NB4 (cell line): ENCODE data around the gene PLEKHH2.

Experiments used
- DNase-seq: peaks from one replicate; pipeline ENCODE4 v3.0.0; 2010; ENCODE audit warnings: low read depth
- H3K4me3 ChIP-seq: one replicate; pipeline ENCODE4 v1.5.1; 2011; ENCODE audit warnings: mild to moderate bottlenecking, low read depth, low read length, moderate library complexity
- CTCF ChIP-seq: IDR thresholded peaks from one replicate; pipeline ENCODE4 v1.5.1; 2012; ENCODE audit warnings: low read depth, low read length
- MAX ChIP-seq: IDR thresholded peaks from 2 replicates; pipeline ENCODE4 v1.6.1; 2011; ENCODE audit warnings: low read depth, low read length
- MYC ChIP-seq: IDR thresholded peaks from 2 replicates; pipeline ENCODE4 v1.6.1; 2011; ENCODE audit warnings: low read depth, low read length
- POLR2A ChIP-seq: IDR thresholded peaks from 2 replicates; pipeline ENCODE4 v1.6.1; 2011; ENCODE audit warnings: mild to moderate bottlenecking; ENCODE audit not compliant: insufficient read length; ENCODE audit errors: extremely low read depth

The PLEKHH2 gene

GRCh38 chr2:43737855-43738254 is 100.8 kb downstream of the PLEKHH2 start:
- TF ChIP-seq CTCF (no peak), MYC (no peak), MAX (no peak), POLR2A (no peak)
- H3K4me3 ChIP-seq: no peak overlapping the region
- DNase-seq: no peak

DNA sequence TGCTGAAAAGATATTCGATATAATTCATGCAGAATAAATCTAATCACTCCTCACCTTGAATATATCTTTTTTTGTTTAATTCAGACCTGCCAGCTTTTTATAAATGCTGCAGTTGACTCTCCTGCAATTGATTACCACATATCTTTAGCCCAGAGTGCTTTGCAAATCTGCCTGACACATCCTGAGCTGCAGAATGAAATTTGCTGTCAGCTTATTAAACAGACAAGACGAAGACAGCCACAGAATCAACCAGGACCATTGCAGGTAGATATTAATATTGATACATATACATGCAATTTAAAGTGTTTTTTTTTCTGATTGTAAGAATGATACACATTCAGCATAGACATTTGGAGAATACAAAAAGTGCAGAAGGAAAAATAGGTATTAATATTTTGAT is 101.2 kb downstream of the PLEKHH2 start:
- H3K4me3 ChIP-seq: no peak overlapping the region
- no peak for TF ChIP-seq MYC
- no peak for TF ChIP-seq MAX
- no peak for TF ChIP-seq CTCF
- TF ChIP-seq POLR2A: no peak
- DNase-seq: no peak

DNA sequence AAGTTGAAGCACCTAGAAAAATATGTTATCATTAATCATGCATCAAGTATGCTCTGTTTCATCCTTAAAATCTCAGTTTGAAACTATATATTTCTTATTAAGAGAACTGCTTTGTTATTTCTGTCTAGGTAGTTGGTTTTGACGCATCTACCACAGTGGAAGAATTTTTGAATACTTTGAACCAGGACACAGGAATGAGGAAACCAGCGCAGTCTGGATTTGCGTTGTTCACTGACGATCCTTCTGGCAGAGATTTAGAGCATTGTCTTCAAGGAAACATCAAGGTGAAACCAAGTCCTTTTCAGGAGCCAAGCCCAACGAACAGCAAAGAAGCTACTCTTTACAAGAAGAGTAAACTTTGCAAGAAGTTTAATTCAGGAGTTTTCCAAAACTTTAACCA is 106.6 kb downstream of the PLEKHH2 start:
- TF ChIP-seq POLR2A (no peak), CTCF (no peak), MYC (no peak), MAX (no peak)
- H3K4me3 ChIP-seq: no peak overlapping the region
- no peak for DNase-seq

DNA sequence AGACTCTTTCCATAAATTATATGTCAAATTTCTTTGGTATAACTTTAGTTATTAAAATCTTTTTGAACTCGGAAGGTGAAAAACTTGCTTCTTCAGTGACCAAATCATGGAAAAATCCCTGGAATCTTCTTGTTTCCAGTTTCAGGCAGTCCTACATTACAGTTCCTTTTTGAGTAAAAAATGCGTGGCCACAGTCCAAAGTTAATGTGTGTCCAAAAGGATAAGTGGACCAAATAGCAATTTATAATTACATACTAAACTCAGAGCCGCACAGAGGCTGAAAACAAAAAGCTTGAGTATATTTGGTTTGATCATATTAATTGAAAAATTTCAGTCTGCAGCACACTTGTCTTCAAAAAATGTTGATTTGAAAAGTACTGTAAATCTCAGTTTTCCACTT is 108.4 kb downstream of the PLEKHH2 start:
- no peak for DNase-seq
- H3K4me3 ChIP-seq: no peak overlapping the region
- TF ChIP-seq CTCF: no peak
- TF ChIP-seq MYC: no peak
- TF ChIP-seq POLR2A: no peak

- no peak for DNase-seq
- no peak overlapping the region for H3K4me3 ChIP-seq
- TF ChIP-seq POLR2A (no peak), MAX (no peak), MYC (no peak), CTCF (no peak)
Observed at GRCh38 chr2:43748333-43748732, 111.3 kb downstream of the PLEKHH2 start.

DNA sequence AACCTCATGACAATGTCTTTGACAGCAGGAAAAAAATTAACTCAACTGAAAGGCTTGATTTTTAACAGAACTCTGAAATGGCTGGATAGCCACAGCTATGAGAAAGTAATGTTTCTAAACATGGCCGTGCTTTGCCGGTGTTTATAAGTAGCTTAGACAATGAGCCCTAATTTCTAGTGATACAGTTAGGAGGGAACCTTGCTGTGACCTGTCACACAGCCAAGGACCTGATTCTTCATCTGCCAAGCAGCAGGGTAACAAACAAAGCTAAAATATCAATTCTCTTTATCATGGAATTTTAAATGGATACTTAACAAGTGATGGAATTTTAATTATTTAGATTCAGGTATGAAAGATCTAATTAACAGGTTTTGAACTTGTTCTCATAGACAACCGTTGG is 112.5 kb downstream of the PLEKHH2 start:
- H3K4me3 ChIP-seq: no peak overlapping the region
- DNase-seq: no peak
- no peak for TF ChIP-seq CTCF
- no peak for TF ChIP-seq MAX
- TF ChIP-seq POLR2A: no peak
- TF ChIP-seq MYC: no peak
